Measurements from ENCODE around the gene GRAMD1B.

GRAMD1B gene

DNA sequence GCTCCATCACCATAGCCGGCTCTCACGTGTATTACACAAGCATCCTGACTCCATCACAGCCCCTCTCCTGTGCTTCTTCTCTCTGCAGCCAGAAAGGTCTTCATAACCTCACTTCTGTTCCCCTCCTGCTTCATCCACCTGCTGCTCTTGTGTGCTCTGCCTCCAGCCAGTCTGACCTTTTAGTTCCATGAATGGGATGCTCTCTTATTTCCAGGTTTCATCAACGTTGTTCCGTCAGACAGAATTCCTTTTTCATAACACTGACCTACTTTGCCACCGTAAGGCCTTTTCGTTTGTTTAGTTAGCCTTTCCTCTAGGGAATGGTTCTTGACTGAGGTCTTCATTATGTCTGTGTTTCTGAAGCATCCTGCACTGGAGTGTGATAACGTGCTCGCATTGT, 18.8 kb downstream of the GRAMD1B start:
- no peak overlapping the region for H3K27ac ChIP-seq (replicated peaks)
- no peak for DNase-seq (ENCODE audit: low read depth in 1 of 2, low spot score in 1 of 2)
- no peak overlapping the region for H3K4me3 ChIP-seq (replicated peaks; ENCODE audit: insufficient read depth, low read length)
- TF ChIP-seq, protein P1, sequence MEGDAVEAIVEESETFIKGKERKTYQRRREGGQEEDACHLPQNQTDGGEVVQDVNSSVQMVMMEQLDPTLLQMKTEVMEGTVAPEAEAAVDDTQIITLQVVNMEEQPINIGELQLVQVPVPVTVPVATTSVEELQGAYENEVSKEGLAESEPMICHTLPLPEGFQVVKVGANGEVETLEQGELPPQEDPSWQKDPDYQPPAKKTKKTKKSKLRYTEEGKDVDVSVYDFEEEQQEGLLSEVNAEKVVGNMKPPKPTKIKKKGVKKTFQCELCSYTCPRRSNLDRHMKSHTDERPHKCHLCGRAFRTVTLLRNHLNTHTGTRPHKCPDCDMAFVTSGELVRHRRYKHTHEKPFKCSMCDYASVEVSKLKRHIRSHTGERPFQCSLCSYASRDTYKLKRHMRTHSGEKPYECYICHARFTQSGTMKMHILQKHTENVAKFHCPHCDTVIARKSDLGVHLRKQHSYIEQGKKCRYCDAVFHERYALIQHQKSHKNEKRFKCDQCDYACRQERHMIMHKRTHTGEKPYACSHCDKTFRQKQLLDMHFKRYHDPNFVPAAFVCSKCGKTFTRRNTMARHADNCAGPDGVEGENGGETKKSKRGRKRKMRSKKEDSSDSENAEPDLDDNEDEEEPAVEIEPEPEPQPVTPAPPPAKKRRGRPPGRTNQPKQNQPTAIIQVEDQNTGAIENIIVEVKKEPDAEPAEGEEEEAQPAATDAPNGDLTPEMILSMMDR (IDR thresholded peaks at IDR 0.05; ENCODE audit: insufficient read depth, low read length), result no peak
- TF ChIP-seq SPI1 (IDR thresholded peaks at IDR 0.05; ENCODE audit: borderline replicate concordance, low read depth) (no peak), POLR2AphosphoS5 (IDR thresholded peaks at IDR 0.05; ENCODE audit: low read depth) (no peak), GABPA (IDR thresholded peaks at IDR 0.05; ENCODE audit: low read depth) (no peak)
- TF ChIP-seq, protein P2, sequence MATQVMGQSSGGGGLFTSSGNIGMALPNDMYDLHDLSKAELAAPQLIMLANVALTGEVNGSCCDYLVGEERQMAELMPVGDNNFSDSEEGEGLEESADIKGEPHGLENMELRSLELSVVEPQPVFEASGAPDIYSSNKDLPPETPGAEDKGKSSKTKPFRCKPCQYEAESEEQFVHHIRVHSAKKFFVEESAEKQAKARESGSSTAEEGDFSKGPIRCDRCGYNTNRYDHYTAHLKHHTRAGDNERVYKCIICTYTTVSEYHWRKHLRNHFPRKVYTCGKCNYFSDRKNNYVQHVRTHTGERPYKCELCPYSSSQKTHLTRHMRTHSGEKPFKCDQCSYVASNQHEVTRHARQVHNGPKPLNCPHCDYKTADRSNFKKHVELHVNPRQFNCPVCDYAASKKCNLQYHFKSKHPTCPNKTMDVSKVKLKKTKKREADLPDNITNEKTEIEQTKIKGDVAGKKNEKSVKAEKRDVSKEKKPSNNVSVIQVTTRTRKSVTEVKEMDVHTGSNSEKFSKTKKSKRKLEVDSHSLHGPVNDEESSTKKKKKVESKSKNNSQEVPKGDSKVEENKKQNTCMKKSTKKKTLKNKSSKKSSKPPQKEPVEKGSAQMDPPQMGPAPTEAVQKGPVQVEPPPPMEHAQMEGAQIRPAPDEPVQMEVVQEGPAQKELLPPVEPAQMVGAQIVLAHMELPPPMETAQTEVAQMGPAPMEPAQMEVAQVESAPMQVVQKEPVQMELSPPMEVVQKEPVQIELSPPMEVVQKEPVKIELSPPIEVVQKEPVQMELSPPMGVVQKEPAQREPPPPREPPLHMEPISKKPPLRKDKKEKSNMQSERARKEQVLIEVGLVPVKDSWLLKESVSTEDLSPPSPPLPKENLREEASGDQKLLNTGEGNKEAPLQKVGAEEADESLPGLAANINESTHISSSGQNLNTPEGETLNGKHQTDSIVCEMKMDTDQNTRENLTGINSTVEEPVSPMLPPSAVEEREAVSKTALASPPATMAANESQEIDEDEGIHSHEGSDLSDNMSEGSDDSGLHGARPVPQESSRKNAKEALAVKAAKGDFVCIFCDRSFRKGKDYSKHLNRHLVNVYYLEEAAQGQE (IDR thresholded peaks at IDR 0.05; ENCODE audit: insufficient replicate concordance, low read depth), result no peak
- H3K27me3 ChIP-seq (ENCODE audit: insufficient read depth, poor library complexity, severe bottlenecking), result no peaks in the 10 kb centered on the region

DNA sequence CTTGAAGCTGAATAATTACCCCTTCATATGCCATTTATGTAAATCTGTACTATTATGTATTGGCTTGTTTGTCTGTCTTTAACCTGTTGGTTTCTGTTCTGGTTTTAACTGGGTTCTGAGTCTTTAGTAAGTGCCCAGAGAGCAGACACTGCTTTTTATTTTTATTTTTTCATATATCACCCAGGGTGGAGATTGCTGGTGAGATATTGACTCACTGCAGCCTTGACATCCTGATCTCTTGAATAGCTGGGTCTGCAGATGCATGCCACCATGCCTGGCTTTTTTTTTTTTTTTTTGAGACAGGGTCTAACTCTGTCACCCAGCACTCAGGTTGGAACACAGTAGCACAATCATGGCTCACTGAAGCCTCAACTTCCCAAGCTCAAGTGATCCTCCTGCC, 19.4 kb downstream of the GRAMD1B start:
- Histone ChIP-seq H3K27me3 (ENCODE audit: insufficient read depth, poor library complexity, severe bottlenecking) (no peaks in the 10 kb centered on the region), H3K4me3 (replicated peaks; ENCODE audit: insufficient read depth, low read length) (no peak overlapping the region), H3K27ac (replicated peaks) (no peak overlapping the region)
- TF ChIP-seq SPI1 (IDR thresholded peaks at IDR 0.05; ENCODE audit: borderline replicate concordance, low read depth), result no peak
- TF ChIP-seq, protein P1 (IDR thresholded peaks at IDR 0.05; ENCODE audit: insufficient read depth, low read length), result no peak
- TF ChIP-seq, protein P2 (IDR thresholded peaks at IDR 0.05; ENCODE audit: insufficient replicate concordance, low read depth), result no peak
- TF ChIP-seq POLR2AphosphoS5 (IDR thresholded peaks at IDR 0.05; ENCODE audit: low read depth), result no peak
- TF ChIP-seq GABPA (IDR thresholded peaks at IDR 0.05; ENCODE audit: low read depth), result no peak
- no peak for DNase-seq (ENCODE audit: low read depth in 1 of 2, low spot score in 1 of 2)

DNA sequence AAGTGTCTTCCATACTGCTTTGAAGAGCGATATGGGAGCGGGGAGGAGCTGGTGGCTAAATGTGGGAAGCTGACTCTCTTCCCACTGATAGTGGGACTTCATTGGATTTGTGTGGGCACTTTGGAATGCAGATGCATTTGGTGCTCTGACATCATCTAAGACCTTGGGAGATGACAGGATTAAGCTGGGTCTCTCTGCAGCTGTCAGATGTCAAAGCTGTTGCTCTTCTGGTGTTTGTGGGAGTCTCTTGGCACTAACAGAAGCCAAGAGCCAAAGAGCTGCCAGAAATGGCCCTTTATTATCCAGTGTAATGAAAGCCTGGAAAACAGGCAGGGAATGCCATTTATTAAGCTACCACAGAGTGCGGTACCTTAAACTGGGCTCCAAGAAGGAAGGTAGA, 20.6 kb downstream of the GRAMD1B start:
- no peak for DNase-seq (ENCODE audit: low read depth in 1 of 2, low spot score in 1 of 2)
- H3K4me3 ChIP-seq (replicated peaks; ENCODE audit: insufficient read depth, low read length), result no peak overlapping the region
- H3K27me3 ChIP-seq (ENCODE audit: insufficient read depth, poor library complexity, severe bottlenecking), result no peaks in the 10 kb centered on the region
- no peak overlapping the region for H3K27ac ChIP-seq (replicated peaks)
- TF ChIP-seq SPI1 (IDR thresholded peaks at IDR 0.05; ENCODE audit: borderline replicate concordance, low read depth), result no peak
- no peak for TF ChIP-seq POLR2AphosphoS5 (IDR thresholded peaks at IDR 0.05; ENCODE audit: low read depth)
- no peak for TF ChIP-seq GABPA (IDR thresholded peaks at IDR 0.05; ENCODE audit: low read depth)
- TF ChIP-seq, protein P1 (IDR thresholded peaks at IDR 0.05; ENCODE audit: insufficient read depth, low read length), result no peak
- TF ChIP-seq, protein P2 (IDR thresholded peaks at IDR 0.05; ENCODE audit: insufficient replicate concordance, low read depth), result no peak
